IMR-90 (cell line): ENCODE data around the gene CAVIN1. TPM values are rescaled to one million over a fixed set of nuclear protein-coding genes. Genes with fewer than 3 reads are reported as not detected.
A peak's percentile ranks its signal among the peaks of the same experiment; 100 is the strongest.

Source experiments
- ELK1 ChIP-seq: fragments of 150-350 bp; IDR thresholded peaks from 2 replicates; pipeline ENCODE4 v1.6.1; 2016; ENCODE audit warnings: low read depth, mild to moderate bottlenecking, low read length, moderate library complexity, borderline replicate concordance
- FOS ChIP-seq: fragments of 150-350 bp; IDR thresholded peaks from 2 replicates; pipeline ENCODE4 v1.6.1; 2016; ENCODE audit warnings: low read depth, low read length
- RAD21 ChIP-seq: IDR thresholded peaks from 2 replicates; pipeline ENCODE4 v1.6.1; 2012; ENCODE audit warnings: low read length, improper control_type of control experiment
- SMC3 ChIP-seq: fragments of 150-350 bp; IDR thresholded peaks from 2 replicates; pipeline ENCODE4 v1.6.1; 2016; ENCODE audit warnings: low read depth, mild to moderate bottlenecking, antibody characterized with exemption, low read length, moderate library complexity
- USF2 ChIP-seq: fragments of 150-350 bp; IDR thresholded peaks from 2 replicates; pipeline ENCODE4 v1.6.1; 2017; ENCODE audit warnings: mild to moderate bottlenecking, antibody characterized with exemption, low read length, low read depth
- polyA plus RNA-seq, 3 experiments: library from polyadenylated mRNA; depleted of rRNA; stranded (reverse); fragments of >200 nt; gene quantifications; 2 replicates each; pipeline ENCODE4 v1.2.3, GENCODE V29; 2012; ENCODE audit warnings: low replicate concordance in 1 of 3
- total RNA-seq: library from RNA; depleted of rRNA; stranded (reverse); fragments of >200 nt; gene quantifications from 2 replicates; pipeline ENCODE4 v1.2.3, GENCODE V29; 2012

CAVIN1 gene
- total and polyA plus RNA-seq, 2 of the 4 experiments (the other 2 are of a cell fraction): 491 to 556 TPM

- TF ChIP-seq ELK1 (no peak), FOS (no peak), SMC3 (no peak), RAD21 (no peak), USF2 (0 out of 2 replicates have a peak, but pooled peaks have one; percentile 1)
Observed at GRCh38 chr17:42387661-42388380, 35.2 kb downstream of the CAVIN1 start (continued).
